SJSA1 (cell line): ENCODE measurements around the gene ZNF683. TPM values are rescaled to one million over a fixed set of nuclear protein-coding genes. Genes with fewer than 3 reads are reported as not detected.
A peak's percentile ranks its signal among the peaks of the same experiment; 100 is the strongest.
"Not testable (repeated sequence)": the region's sequence is repeated elsewhere in the genome, so short reads cannot be mapped to it uniquely, and the experiment has no call there.

ENCODE experiments used
- DNase-seq, 2 experiments: peaks; one replicate each; pipeline ENCODE4 v3.0.0-alpha.2; 2015 to 2020; ENCODE audit warnings: low spot score in 2 of 2, low read depth in 1 of 2
- H3K27ac ChIP-seq: fragments of 250-450 bp; sonication (Bioruptor Pico); 2 replicates; pipeline ENCODE4 v1.5.1; 2020; ENCODE audit warnings: mild to moderate bottlenecking, moderate library complexity
- H3K27me3 ChIP-seq: fragments of 250-450 bp; sonication (Bioruptor Pico); replicated peaks from 2 replicates; pipeline ENCODE4 v1.5.1; 2020; ENCODE audit warnings: mild to moderate bottlenecking, moderate library complexity
- H3K36me3 ChIP-seq: fragments of 250-450 bp; sonication (Bioruptor Pico); 2 replicates; pipeline ENCODE4 v1.5.1; 2020; ENCODE audit warnings: mild to moderate bottlenecking
- H3K4me1 ChIP-seq: fragments of 250-450 bp; sonication (Bioruptor Pico); replicated peaks from 2 replicates; pipeline ENCODE4 v1.6.1; 2021; ENCODE audit warnings: mild to moderate bottlenecking
- H3K4me3 ChIP-seq: fragments of 250-450 bp; sonication (Bioruptor Pico); 2 replicates; pipeline ENCODE4 v1.5.1; 2020; ENCODE audit warnings: mild to moderate bottlenecking
- H3K9me3 ChIP-seq: fragments of 250-450 bp; sonication (Bioruptor Pico); replicated peaks from 2 replicates; pipeline ENCODE4 v1.5.1; 2020; ENCODE audit warnings: mild to moderate bottlenecking
- total RNA-seq: library from RNA; depleted of rRNA; stranded (reverse); fragments of >200 nt; shearing (Covaris generic); gene quantifications from 2 replicates; pipeline ENCODE4 v1.2.3, GENCODE V29; 2014

ZNF683 gene
- total RNA-seq, 1 experiment from 2014 or later, result not detected

DNA sequence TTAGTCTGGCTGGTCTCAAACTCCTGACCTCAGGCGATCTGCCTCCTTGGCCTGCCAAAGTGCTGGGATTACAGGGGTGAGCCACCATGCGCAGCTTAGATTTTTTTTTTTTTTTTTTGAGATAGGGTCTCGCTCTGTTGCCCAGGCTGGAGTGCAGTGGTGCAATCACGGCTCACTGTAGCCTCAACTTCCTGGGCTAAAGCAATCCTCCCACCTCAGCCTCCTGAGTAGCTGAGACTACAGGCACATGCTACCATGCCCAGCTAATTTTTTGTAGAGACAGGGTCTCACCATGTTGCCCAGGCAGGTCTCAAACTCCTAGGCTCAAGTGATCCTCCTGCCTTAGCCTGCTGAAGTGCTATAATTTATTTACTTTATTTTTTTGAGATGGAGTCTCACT, 43.2 kb downstream of the ZNF683 start:
- not testable (repeated sequence) for H3K4me1 ChIP-seq, DNase-seq, H3K9me3 ChIP-seq, H3K4me3 ChIP-seq, H3K27ac ChIP-seq, H3K36me3 ChIP-seq
- peaks cover 16% of the 10 kb centered on the region; the same call in 1 of the 2 replicates for H3K27me3 ChIP-seq

DNA sequence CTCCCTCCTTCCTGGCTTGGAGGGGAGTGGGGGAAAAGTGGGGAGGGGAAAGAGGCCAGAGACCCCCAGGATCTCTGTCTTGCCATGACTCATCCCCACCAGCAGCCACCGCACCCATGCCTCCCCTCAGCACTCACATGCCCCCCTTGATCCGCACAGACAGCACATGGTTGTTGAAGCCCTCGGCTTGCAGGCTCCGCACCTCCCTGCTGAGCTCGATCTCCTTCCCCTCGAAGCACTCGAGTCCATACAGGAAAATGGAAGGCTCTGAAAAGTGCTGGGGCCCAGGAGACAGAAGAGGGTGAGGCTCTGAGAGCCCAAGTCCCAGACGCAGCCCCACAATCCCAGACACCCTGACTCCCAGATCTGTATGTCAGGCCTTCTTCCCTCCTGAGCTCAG, 44.0 kb downstream of the ZNF683 start:
- Histone ChIP-seq H3K27ac (no peak overlapping the region), H3K4me1 (no peaks in the 10 kb centered on the region), H3K36me3 (no peaks in the 10 kb centered on the region), H3K4me3 (no peak overlapping the region), H3K9me3 (no peaks in the 10 kb centered on the region), H3K27me3 (peaks cover 10% of the 10 kb centered on the region; the same call in 1 of the 2 replicates)
- no peak for DNase-seq

- no peak overlapping the region for H3K27ac ChIP-seq
- H3K4me1 ChIP-seq, result no peaks in the 10 kb centered on the region
- H3K9me3 ChIP-seq, result no peaks in the 10 kb centered on the region
- no peaks in the 10 kb centered on the region for H3K36me3 ChIP-seq
- no peak overlapping the region for H3K4me3 ChIP-seq
- no peak for DNase-seq
- peaks cover 8% of the 10 kb centered on the region; the same call in 1 of the 2 replicates for H3K27me3 ChIP-seq
These were observed 44.6 kb downstream of the ZNF683 start for GRCh38 chr1:26327956-26328362.

GRCh38 chr1:26324550-26324949, 48.0 kb downstream of the ZNF683 start:
- Histone ChIP-seq H3K4me3 (no peak overlapping the region), H3K27me3 (peaks cover 5% of the 10 kb centered on the region; the same call in 1 of the 2 replicates)
- DNase-seq, result no peak

DNA sequence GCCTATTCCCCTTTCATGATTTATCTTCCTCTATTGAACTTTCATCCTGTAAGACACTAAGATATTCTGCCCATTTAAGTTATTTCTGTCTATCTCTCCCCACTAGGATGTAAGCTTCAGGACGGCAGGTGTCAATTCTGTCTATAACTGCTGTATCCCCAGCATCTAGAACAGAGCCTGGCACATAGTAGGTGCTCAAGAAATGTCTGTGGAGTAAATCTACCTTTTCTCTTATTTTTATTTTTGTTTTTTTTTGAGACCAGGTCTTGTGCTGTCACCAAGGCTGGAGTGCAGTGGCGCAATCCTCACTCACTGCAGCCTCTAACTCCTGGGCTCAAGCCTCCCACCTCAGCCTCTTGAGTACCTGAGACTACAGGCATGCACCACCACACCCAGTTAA, 49.2 kb downstream of the ZNF683 start:
- no peak overlapping the region for H3K4me3 ChIP-seq
- no peak overlapping the region for H3K27ac ChIP-seq
- peaks cover 5% of the 10 kb centered on the region for H3K4me1 ChIP-seq
- H3K9me3 ChIP-seq, result no peaks in the 10 kb centered on the region
- H3K27me3 ChIP-seq, result peaks cover 5% of the 10 kb centered on the region; the same call in 1 of the 2 replicates
- H3K36me3 ChIP-seq, result 0 out of 2 replicates have a peak, but pooled peaks cover 2% of the 10 kb centered on the region
- DNase-seq, result no peak

More at GRCh38 chr1:26324550-26324949, 48.0 kb downstream of the ZNF683 start:
- Histone ChIP-seq H3K36me3 (0 out of 2 replicates have a peak, but pooled peaks cover 2% of the 10 kb centered on the region), H3K9me3 (no peaks in the 10 kb centered on the region), H3K4me1 (peaks cover 5% of the 10 kb centered on the region), H3K27ac (no peak overlapping the region)

DNA sequence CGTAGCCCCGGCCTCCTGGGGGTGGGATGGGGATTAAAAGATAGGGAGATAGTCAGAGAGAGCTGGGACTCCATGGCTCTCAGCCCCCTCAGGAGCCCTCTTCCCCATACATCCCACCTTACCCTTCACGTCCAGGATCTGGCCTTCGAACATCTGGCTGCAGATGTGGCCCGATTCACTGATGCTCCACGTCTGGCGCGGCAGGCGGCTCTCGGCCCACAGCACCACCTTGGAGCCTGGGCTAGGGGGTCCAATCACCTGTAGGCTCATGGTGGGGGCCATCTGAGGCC, 50.6 kb downstream of the ZNF683 start:
- Histone ChIP-seq H3K36me3 (0 out of 2 replicates have a peak, but pooled peaks cover 2% of the 10 kb centered on the region), H3K4me1 (peaks cover 5% of the 10 kb centered on the region), H3K9me3 (no peaks in the 10 kb centered on the region), H3K27ac (no peak overlapping the region), H3K27me3 (peaks cover 5% of the 10 kb centered on the region; the same call in 1 of the 2 replicates), H3K4me3 (no peak overlapping the region)
- DNase-seq, result no peak

DNA sequence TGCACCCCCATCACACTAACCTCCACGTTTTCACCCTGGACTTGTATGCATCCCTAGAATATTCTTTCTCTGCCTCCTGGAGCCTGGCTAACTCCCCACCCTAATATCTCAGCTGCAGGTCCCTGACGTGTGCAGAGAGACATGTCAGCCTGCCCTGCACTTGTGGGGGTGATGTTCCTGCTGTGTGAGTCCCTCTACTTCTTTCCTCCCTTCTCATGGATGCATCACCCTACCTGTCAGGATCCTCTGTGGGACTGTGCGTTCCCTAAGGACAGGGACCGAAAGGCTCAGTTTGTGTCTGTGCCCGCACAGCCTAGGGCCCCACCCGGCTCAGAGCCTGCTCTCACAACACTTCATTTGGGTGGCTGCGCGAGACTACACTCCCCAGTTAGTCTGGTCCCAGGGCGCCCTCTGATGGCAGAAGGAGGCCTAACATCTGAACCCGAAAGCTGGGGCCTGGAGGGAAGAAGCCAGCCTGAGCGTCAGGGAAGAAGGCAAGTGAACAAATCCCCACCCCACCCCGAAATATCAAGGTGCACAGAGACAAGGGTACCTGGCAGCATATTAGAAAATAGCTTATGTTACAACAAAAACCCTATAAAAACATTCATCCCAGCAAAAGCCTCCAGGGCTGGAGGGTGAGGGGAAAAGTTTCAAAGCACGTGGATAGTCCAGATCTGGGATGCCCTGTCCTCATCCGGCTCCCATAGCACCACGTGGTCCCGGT, 51.1 kb downstream of the ZNF683 start:
- no peak overlapping the region for H3K4me3 ChIP-seq
- H3K27me3 ChIP-seq, result peaks cover 5% of the 10 kb centered on the region; the same call in 1 of the 2 replicates
- DNase-seq, result peak; percentile 80 to 89
- no peak overlapping the region for H3K27ac ChIP-seq
- H3K36me3 ChIP-seq, result 0 out of 2 replicates have a peak, but pooled peaks cover 2% of the 10 kb centered on the region
- H3K4me1 ChIP-seq, result peaks cover 5% of the 10 kb centered on the region
- no peaks in the 10 kb centered on the region for H3K9me3 ChIP-seq

DNA sequence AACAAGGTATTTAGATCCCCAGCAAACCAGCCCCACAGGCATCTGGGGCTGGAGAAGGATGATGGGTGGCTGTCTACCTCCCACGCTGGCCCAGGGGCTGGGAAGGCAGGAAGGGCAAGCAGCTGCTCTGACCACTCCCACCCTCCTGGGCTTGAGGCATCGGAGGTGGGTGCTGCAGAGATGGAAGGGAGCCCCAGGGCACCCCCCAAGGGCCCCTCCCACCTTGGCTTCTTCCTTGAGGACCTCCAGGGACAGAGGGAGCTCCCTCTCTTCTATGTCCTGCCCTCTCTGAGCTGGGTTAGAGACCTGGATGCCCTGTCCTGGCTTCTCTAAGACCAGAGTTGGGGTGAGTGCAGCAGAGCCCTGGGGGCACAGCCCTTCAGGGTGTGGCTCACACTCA, 51.7 kb downstream of the ZNF683 start:
- no peaks in the 10 kb centered on the region for H3K9me3 ChIP-seq
- DNase-seq, result no peak
- H3K27me3 ChIP-seq, result peaks cover 5% of the 10 kb centered on the region; the same call in 1 of the 2 replicates
- H3K36me3 ChIP-seq, result 0 out of 2 replicates have a peak, but pooled peaks cover 2% of the 10 kb centered on the region
- H3K4me3 ChIP-seq, result no peak overlapping the region
- no peak overlapping the region for H3K27ac ChIP-seq
- peaks cover 5% of the 10 kb centered on the region for H3K4me1 ChIP-seq

DNA sequence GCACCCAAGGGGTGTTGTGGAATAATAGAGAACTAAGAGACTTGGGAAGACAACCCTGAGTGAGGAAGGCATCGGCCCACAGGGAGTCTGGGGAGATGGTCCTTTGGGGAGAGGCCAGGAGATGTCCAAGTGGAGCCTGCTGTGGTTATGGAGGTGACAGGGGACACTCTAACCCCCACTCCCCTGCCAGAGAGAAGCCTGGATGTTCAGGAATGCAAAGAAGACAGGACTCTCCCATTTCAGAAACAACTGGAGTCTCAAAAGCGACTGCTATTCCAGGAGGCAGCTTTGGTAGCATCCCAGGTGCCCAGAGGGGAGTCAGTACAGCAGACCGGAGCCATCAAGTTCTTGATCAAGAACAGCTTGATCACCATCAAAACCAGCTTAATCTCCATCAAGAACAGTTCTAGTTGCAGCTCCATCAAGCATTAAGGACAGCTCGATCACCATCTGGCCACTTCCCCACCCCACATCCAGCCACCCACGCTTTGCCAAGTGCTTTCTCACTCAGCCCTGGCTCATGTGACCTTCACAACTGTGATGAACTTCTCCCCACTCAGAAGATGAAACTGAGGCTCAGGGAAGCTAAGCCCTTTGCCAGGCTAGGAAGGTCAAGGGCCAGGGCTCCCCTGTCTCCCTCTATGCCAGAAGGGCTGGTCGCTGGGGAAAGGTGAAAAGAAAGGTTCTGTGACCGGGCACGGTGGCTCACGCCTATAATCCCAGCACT, 54.0 kb downstream of the ZNF683 start:
- no peak overlapping the region for H3K4me3 ChIP-seq
- no peak for DNase-seq
- no peaks in the 10 kb centered on the region for H3K9me3 ChIP-seq
- 0 out of 2 replicates have a peak, but pooled peaks cover 2% of the 10 kb centered on the region for H3K36me3 ChIP-seq
- no peak overlapping the region for H3K27ac ChIP-seq
- H3K27me3 ChIP-seq, result no peaks in the 10 kb centered on the region
- peaks cover 5% of the 10 kb centered on the region for H3K4me1 ChIP-seq

GRCh38 chr1:26317612-26318337, 54.8 kb downstream of the ZNF683 start, which contains the start of gene CD52:
Gene CD52 (plus strand): TSS chr1:26317958. CDS start chr1:26318018, 60 bp downstream.
- Histone ChIP-seq H3K4me3 (no peak within 1 kb of the TSS), H3K27me3 (0 out of 2 replicates have a peak, but pooled peaks cover 3% of the 10 kb centered on the region), H3K36me3 (0 out of 2 replicates have a peak, but pooled peaks cover 2% of the 10 kb centered on the region), H3K4me1 (peaks cover 5% of the 10 kb centered on the region), H3K9me3 (no peaks in the 10 kb centered on the region), H3K27ac (no peak within 1 kb of the TSS)
- no peak for DNase-seq

GRCh38 chr1:26317146-26317545, 55.4 kb downstream of the ZNF683 start:
- Histone ChIP-seq H3K9me3 (no peaks in the 10 kb centered on the region), H3K27me3 (peaks cover 7% of the 10 kb centered on the region; the same call in 1 of the 2 replicates), H3K36me3 (0 out of 2 replicates have a peak, but pooled peaks cover 2% of the 10 kb centered on the region), H3K27ac (no peak overlapping the region), H3K4me3 (no peak overlapping the region), H3K4me1 (peaks cover 5% of the 10 kb centered on the region)
- DNase-seq, result no peak

DNA sequence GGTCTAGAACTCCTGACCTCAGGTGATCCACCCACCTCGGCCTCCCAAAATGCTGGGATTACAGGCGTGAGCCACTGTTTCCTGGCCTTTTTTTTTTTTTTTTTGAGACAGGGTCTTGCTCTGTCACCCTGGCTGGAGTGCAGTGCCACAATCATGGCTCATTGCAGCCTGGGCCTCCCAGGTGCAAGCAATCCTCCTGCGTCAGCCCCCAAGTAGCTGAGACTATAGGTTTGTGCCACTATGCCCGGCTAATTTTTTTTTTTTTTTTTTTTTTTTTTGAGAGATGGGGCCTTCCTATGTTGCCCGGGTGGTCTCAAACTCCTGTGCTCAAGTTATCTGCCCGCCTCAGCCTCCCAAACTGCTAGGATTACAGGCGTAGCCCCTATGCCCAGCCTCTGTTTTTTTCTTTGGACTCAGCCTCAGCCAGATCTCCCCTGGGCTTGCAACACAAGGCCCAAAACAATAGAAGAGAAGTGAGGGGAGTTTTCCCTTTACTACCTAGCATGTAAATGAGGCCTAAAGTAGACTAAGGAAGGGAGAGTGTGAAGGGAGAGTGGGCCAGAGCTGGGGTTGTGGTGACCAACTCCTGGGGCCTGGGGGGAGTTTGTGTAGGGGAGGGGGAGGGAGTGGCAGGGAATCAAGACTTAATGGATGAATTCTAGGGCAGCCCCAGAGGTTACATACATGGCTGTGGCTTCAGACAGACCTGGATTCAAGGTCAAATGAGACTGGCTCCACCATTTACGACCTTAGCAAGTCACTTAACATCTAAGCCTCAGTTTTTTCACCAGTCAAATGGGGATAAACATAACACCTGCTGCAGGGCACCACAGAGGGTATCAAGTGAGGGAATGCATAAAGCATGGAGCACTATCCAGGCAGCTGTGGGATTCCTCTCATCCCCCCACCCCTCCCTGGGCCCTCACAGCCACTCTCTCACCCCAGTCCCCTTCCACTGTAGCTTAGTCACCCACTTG, 56.4 kb downstream of the ZNF683 start:
- H3K4me3 ChIP-seq, result no peak overlapping the region
- no peak overlapping the region for H3K27ac ChIP-seq
- no peaks in the 10 kb centered on the region for H3K9me3 ChIP-seq
- DNase-seq, result no peak
- H3K4me1 ChIP-seq, result peaks cover 1% of the 10 kb centered on the region
- H3K27me3 ChIP-seq, result peaks cover 10% of the 10 kb centered on the region; the same call in 1 of the 2 replicates
- no peaks in the 10 kb centered on the region for H3K36me3 ChIP-seq
